A673 (cell line): Measurements from ENCODE around the gene CFAP221. TPM values are rescaled to one million over a fixed set of nuclear protein-coding genes. Genes with fewer than 3 reads are reported as not detected.

Experiments used
- BruUV-seq: library from RNA; stranded (reverse); fragments of 400-500 nt; replicated peaks from 2 replicates; lab custom pipeline; 2021; lab: Mats Ljungman, UMichigan
- CTCF ChIA-PET: fragments of 300-600 bp; sonication (Branson Sonifier 250); formaldehyde crosslinking; loops from one replicate; lab custom pipeline; 2022; ENCODE audit warnings: antibody characterized with exemption; lab: Charles Lee
- POLR2A ChIA-PET: fragments of 300-600 bp; sonication (Branson Sonifier 250); formaldehyde crosslinking; loops from one replicate; lab custom pipeline; 2022; ENCODE audit warnings: antibody characterized with exemption; ENCODE audit not compliant: low non-redundant PET; lab: Charles Lee
- DNase-seq: peaks from one replicate; pipeline ENCODE4 v3.0.0-alpha.2; 2015; ENCODE audit warnings: low spot score
- H3K27ac ChIP-seq: fragments of 200-600 bp; sonication (generic); 2 replicates; pipeline ENCODE4 v1.5.1; 2016; ENCODE audit warnings: mixed run types, low read depth, mild to moderate bottlenecking, mixed read lengths, antibody characterized with exemption, low read length; ENCODE audit not compliant: poor library complexity, severe bottlenecking
- H3K27me3 ChIP-seq: fragments of 200-600 bp; sonication (generic); replicated peaks from 2 replicates; pipeline ENCODE4 v1.6.1; 2017; ENCODE audit warnings: mixed run types, low read depth, mild to moderate bottlenecking, mixed read lengths, antibody characterized with exemption, low read length; ENCODE audit not compliant: insufficient read depth, poor library complexity
- H3K36me3 ChIP-seq: fragments of 200-600 bp; sonication (generic); 2 replicates; pipeline ENCODE4 v1.6.1; 2016; ENCODE audit warnings: mixed run types, mild to moderate bottlenecking, mixed read lengths, antibody characterized with exemption, low read length; ENCODE audit not compliant: insufficient read depth, poor library complexity, severe bottlenecking
- H3K4me1 ChIP-seq: fragments of 200-600 bp; sonication (generic); 2 replicates; pipeline ENCODE4 v1.6.1; 2017; ENCODE audit warnings: mixed run types, mild to moderate bottlenecking, mixed read lengths, antibody characterized with exemption, low read length; ENCODE audit not compliant: insufficient read depth, poor library complexity, severe bottlenecking
- H3K4me3 ChIP-seq: fragments of 200-600 bp; sonication (generic); 2 replicates; pipeline ENCODE4 v1.5.1; 2016; ENCODE audit warnings: low read depth, mixed run types, mild to moderate bottlenecking, mixed read lengths, low read length; ENCODE audit not compliant: poor library complexity, severe bottlenecking
- H3K9me3 ChIP-seq: fragments of 200-600 bp; sonication (generic); 2 replicates; pipeline ENCODE4 v1.6.1; 2016; ENCODE audit warnings: mixed run types, low read depth, mild to moderate bottlenecking, mixed read lengths, antibody characterized with exemption, low read length; ENCODE audit not compliant: poor library complexity, severe bottlenecking
- CTCF ChIP-seq: fragments of 300-800, 200-600 bp; sonication (generic); conservative IDR thresholded peaks from 2 replicates; pipeline ENCODE4 v1.5.1; 2017; ENCODE audit warnings: low read depth, mild to moderate bottlenecking, antibody characterized with exemption, low read length, moderate library complexity, mixed read lengths
- EZH2 ChIP-seq: fragments of 200-600 bp; sonication (generic); IDR thresholded peaks from 2 replicates; pipeline ENCODE4 v1.6.1; 2017; ENCODE audit warnings: borderline replicate concordance, low read depth, mild to moderate bottlenecking, mixed read lengths, antibody characterized with exemption, low read length; ENCODE audit not compliant: poor library complexity, severe bottlenecking
- intact Hi-C: fragments of 100-400 bp; cut with micrococcal nuclease; formaldehyde crosslinking; loops from one replicate; pipeline ENCODE4 v1.10.0; 2022; ENCODE audit not compliant: unreplicated experiment
- total RNA-seq: library from RNA; stranded (reverse); gene quantifications from 2 replicates; pipeline ENCODE4 v1.2.3, GENCODE V29; 2021

Gene CFAP221
- total RNA-seq, 1 experiment from 2014 or later: 1.5 TPM

- H3K4me1 ChIP-seq: no peaks in the 10 kb centered on the region
- H3K4me3 ChIP-seq: no peak overlapping the region
- no TSS peak for BruUV-seq
- H3K27me3 ChIP-seq: no peaks in the 10 kb centered on the region
- TF ChIP-seq CTCF (no peak), EZH2 (no peak)
- H3K36me3 ChIP-seq: no peaks in the 10 kb centered on the region
- H3K27ac ChIP-seq: no peak overlapping the region
- H3K9me3 ChIP-seq: no peaks in the 10 kb centered on the region
- ChIA-PET POLR2A (no interaction called here), CTCF (no interaction called here)
- intact Hi-C loops: no loop called here
- no peak for DNase-seq
These were observed 126.8 kb downstream of the CFAP221 start for GRCh38 chr2:119671016-119671415.

GRCh38 chr2:119671752-119672151 lies 127.5 kb downstream of the CFAP221 start:
- CTCF ChIA-PET: no interaction called here
- intact Hi-C loops: no loop called here
- TF ChIP-seq CTCF: no peak
- TF ChIP-seq EZH2: no peak

DNA sequence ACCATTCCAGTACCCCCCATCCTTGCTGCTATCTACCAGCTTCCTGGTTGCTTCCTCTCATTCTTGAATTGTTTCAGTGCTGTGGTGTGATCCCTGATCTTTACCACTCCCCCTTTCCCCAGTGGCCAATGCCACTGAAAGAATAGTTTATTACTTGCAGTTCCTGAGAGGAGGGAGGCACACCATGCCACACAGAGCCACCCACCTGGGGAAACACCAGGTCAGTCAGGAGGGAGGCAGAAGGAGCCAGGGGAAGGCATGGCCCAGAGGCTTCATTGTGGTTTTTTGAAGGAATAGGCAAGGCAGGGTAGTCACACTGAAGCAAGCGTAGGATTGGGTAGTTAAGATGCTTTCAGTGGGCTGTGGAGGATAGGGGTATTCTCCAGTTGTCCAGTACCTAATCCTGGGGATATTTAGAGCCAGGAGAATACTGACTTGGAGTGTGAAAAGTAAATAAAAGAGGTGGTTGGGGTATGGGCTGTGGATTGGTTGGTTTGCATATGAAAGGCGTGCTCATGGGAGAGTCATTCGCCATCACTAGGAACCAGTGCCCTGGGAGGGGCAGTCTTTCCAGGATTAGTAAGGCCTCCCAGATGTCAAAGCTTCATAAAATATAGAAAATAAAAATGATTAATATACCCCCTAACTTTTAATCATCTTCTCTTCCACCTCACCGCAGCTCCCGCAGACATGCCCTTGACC lies 128.1 kb downstream of the CFAP221 start:
- no peaks in the 10 kb centered on the region for H3K36me3 ChIP-seq
- TF ChIP-seq EZH2 (no peak), CTCF (no peak)
- DNase-seq: no peak
- intact Hi-C loops: no loop called here
- H3K4me1 ChIP-seq: no peaks in the 10 kb centered on the region
- CTCF ChIA-PET: no interaction called here
- POLR2A ChIA-PET: no interaction called here
- H3K9me3 ChIP-seq: no peaks in the 10 kb centered on the region
- no peak overlapping the region for H3K27ac ChIP-seq
- H3K27me3 ChIP-seq: no peaks in the 10 kb centered on the region
- BruUV-seq: no TSS peak
- no peak overlapping the region for H3K4me3 ChIP-seq

More at GRCh38 chr2:119671752-119672151, 127.5 kb downstream of the CFAP221 start:
- Histone ChIP-seq H3K27me3 (no peaks in the 10 kb centered on the region), H3K4me1 (no peaks in the 10 kb centered on the region), H3K36me3 (no peaks in the 10 kb centered on the region), H3K27ac (no peak overlapping the region), H3K4me3 (no peak overlapping the region), H3K9me3 (no peaks in the 10 kb centered on the region)
- BruUV-seq: no TSS peak
- POLR2A ChIA-PET: no interaction called here
- DNase-seq: no peak
